ENCODE measurements around the gene CDH12. TPM values are rescaled to one million over a fixed set of nuclear protein-coding genes. Genes with fewer than 3 reads are reported as not detected.

The CDH12 gene
- total and polyA plus RNA-seq, 10 of the 15 experiments (the other 5 are each of a cell fraction or from before 2014, with no cell fraction given) = 0.03 to 0.16 TPM; not detected in 8

DNA sequence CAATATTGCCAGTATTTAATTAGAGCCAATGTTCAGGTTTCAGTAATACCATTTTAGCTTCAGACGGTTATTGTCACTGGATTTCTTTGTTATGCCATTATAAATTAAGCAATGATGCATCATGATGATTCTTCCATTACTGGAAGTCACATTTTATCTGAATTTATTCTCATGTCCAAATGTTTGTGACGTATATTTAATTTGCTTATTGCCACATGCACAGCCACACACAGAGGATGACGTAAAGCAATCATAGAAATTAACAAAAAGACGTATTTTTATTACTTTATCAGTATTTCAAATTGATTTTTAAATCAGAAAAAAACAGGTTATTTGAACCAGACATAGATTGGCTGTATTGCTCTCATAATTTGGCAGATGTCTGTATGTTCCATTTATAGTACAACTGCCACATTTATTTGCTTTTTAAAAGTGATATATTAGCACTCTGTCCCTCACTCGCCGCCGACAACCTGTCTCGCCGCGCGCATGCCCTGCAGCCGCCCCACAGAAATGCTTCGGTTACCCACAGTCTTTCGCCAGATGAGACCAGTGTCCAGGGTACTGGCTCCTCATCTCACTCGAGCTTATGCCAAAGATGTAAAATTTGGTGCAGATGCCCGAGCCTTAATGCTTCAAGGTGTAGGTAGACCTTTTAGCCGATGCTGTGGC lies 970.9 kb downstream of the CDH12 start:
- TF ChIP-seq NRF1 (conservative IDR thresholded peaks at IDR 0.05; ENCODE audit: low read depth, low read length) = no peak
- no peak for TF ChIP-seq PML (IDR thresholded peaks at IDR 0.05; ENCODE audit: low read length)
- no peak for TF ChIP-seq NFIC (IDR thresholded peaks at IDR 0.05; ENCODE audit: low read depth, low read length)
- no peak for TF ChIP-seq CBX3 (IDR thresholded peaks at IDR 0.05; ENCODE audit: borderline replicate concordance, low read depth)
- no peak for TF ChIP-seq RCOR1 (conservative IDR thresholded peaks at IDR 0.05; ENCODE audit: low read depth, low read length)
- TF ChIP-seq, protein P1, sequence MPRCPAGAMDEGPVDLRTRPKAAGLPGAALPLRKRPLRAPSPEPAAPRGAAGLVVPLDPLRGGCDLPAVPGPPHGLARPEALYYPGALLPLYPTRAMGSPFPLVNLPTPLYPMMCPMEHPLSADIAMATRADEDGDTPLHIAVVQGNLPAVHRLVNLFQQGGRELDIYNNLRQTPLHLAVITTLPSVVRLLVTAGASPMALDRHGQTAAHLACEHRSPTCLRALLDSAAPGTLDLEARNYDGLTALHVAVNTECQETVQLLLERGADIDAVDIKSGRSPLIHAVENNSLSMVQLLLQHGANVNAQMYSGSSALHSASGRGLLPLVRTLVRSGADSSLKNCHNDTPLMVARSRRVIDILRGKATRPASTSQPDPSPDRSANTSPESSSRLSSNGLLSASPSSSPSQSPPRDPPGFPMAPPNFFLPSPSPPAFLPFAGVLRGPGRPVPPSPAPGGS (IDR thresholded peaks at IDR 0.05; ENCODE audit: borderline replicate concordance, insufficient read depth, low read depth, low read length, poor library complexity, severe bottlenecking) = no peak
- no peak for TF ChIP-seq FOXM1 (IDR thresholded peaks at IDR 0.05; ENCODE audit: low read depth, low read length)
- H3K27ac ChIP-seq (ENCODE audit: control insufficient read depth, insufficient read depth) = no peak overlapping the region
- intact Hi-C loops (cut with micrococcal nuclease; ENCODE audit: unreplicated experiment) = no loop called here
- H3K9me3 ChIP-seq (replicated peaks; ENCODE audit: control insufficient read depth, insufficient read depth, low read length) = no peaks in the 10 kb centered on the region
- no peaks in the 10 kb centered on the region for H3K27me3 ChIP-seq (replicated peaks in 1 of 2; ENCODE audit: control insufficient read depth in 2 of 2, insufficient read depth in 2 of 2, low read length in 1 of 2)
- no peaks in the 10 kb centered on the region for H3K36me3 ChIP-seq (ENCODE audit: control insufficient read depth in 2 of 2, insufficient read depth in 2 of 2, low read length in 1 of 2)
- no peak for DNase-seq (ENCODE audit: low read depth, low spot score)
- H3K79me2 ChIP-seq (ENCODE audit: control insufficient read depth, insufficient read depth, low read length) = no peaks in the 10 kb centered on the region
- FAIRE-seq = no peak
- no peaks in the 10 kb centered on the region for H3K4me1 ChIP-seq (ENCODE audit: control insufficient read depth, insufficient read depth, low read length)
- in situ Hi-C loops (cut with MboI) = no loop called here
- ATAC-seq = no peak
- H4K20me1 ChIP-seq (ENCODE audit: control insufficient read depth, insufficient read depth) = no peaks in the 10 kb centered on the region
- H2AFZ ChIP-seq (ENCODE audit: control insufficient read depth, low read depth, low read length) = no peak overlapping the region
- no TSS peak for BruUV-seq (replicated peaks)
- H3K4me2 ChIP-seq (ENCODE audit: control insufficient read depth, insufficient read depth) = no peak overlapping the region
- no peak overlapping the region for H3K4me3 ChIP-seq
- SMC1A ChIA-PET (ENCODE audit: uncharacterized antibody, unreplicated experiment) = no interaction called here
- POLR2A ChIA-PET = no interaction called here
- RAD21 ChIA-PET (ENCODE audit: unreplicated experiment) = no interaction called here
- H3K9ac ChIP-seq (ENCODE audit: control insufficient read depth, insufficient read depth, low read length) = no peak overlapping the region
- CTCF ChIA-PET = interaction anchor here (1.1 kb wide), 1 partner anchor 71 kb away, joined by 4 read pairs; no protein-coding TSS in a partner anchor
- WGBS (ENCODE audit: insufficient coverage, insufficient replicate concordance, low lambda C conversion rate, missing lambda C conversion rate) = 50% methylated on average over 16 of the region's 17 CpGs

All from GM12878 (cell line).